Measurements from ENCODE around the gene INHBE. TPM values are rescaled to one million over a fixed set of nuclear protein-coding genes. Genes with fewer than 3 reads are reported as not detected.
"Not testable (repeated sequence)": the region's sequence is repeated elsewhere in the genome, so short reads cannot be mapped to it uniquely, and the experiment has no call there.

Gene INHBE
- polyA plus RNA-seq, 1 donor from 2014 or later, result not detected

- Mint-ChIP-seq H3K36me3 (peaks cover 4% of the 10 kb centered on the region), H3K9me3 (no peaks in the 10 kb centered on the region), H3K27me3 (no peaks in the 10 kb centered on the region)
Measured at GRCh38 chr12:57431654-57432188, 23.4 kb upstream of the INHBE start.

GRCh38 chr12:57433370-57433769, 21.7 kb upstream of the INHBE start:
- no peak overlapping the region for H3K27ac Mint-ChIP-seq
- H3K4me3 Mint-ChIP-seq, result no peak overlapping the region
- H3K4me1 Mint-ChIP-seq, result peaks cover 18 to 22% (median 21%) of the 10 kb centered on the region in 3 donors
- no peaks in the 10 kb centered on the region for H3K36me3 Mint-ChIP-seq
- H3K9me3 Mint-ChIP-seq, result no peaks in the 10 kb centered on the region
- no peaks in the 10 kb centered on the region for H3K27me3 Mint-ChIP-seq

More at GRCh38 chr12:57431654-57432188, 23.4 kb upstream of the INHBE start:
- H3K27ac Mint-ChIP-seq, result peak overlapping the region; percentile 99
- peak overlapping the region; percentile 89 to 96 (median 96) for H3K4me3 Mint-ChIP-seq
- H3K4me1 Mint-ChIP-seq, result peaks cover 21 to 26% (median 21%) of the 10 kb centered on the region in 3 donors

GRCh38 chr12:57434517-57435223, 20.4 kb upstream of the INHBE start, which contains the start of gene INHBC:
INHBC (plus strand) TSS chr12:57434784; CDS start chr12:57434887, 103 bp downstream.
- peak within 1 kb of the TSS in 2 of 4 donors; percentile 54 to 81 for H3K4me3 Mint-ChIP-seq
- H3K36me3 Mint-ChIP-seq, result no peaks in the 10 kb centered on the region
- H3K27ac Mint-ChIP-seq, result peak within 1 kb of the TSS in 2 of 3 donors; percentile 67 to 92

GRCh38 chr12:57435293-57435692, 19.8 kb upstream of the INHBE start:
- H3K27ac Mint-ChIP-seq, result peak overlapping the region in 2 of 3 donors; percentile 67 to 92
- peak overlapping the region in 1 of 4 donors; percentile 81 for H3K4me3 Mint-ChIP-seq
- H3K9me3 Mint-ChIP-seq, result no peaks in the 10 kb centered on the region
- H3K4me1 Mint-ChIP-seq, result peaks cover 7 to 10% (median 8%) of the 10 kb centered on the region in 3 donors
- no peaks in the 10 kb centered on the region for H3K36me3 Mint-ChIP-seq
- H3K27me3 Mint-ChIP-seq, result no peaks in the 10 kb centered on the region

More at GRCh38 chr12:57434517-57435223, 20.4 kb upstream of the INHBE start, which contains the start of gene INHBC:
- Mint-ChIP-seq H3K4me1 (peaks cover 12 to 15% (median 12%) of the 10 kb centered on the region in 3 donors), H3K9me3 (no peaks in the 10 kb centered on the region), H3K27me3 (no peaks in the 10 kb centered on the region)

GRCh38 chr12:57438400-57438799, 16.7 kb upstream of the INHBE start:
- no peak overlapping the region for H3K27ac Mint-ChIP-seq
- H3K27me3 Mint-ChIP-seq, result peaks cover 4% of the 10 kb centered on the region
- H3K36me3 Mint-ChIP-seq, result no peaks in the 10 kb centered on the region
- H3K4me3 Mint-ChIP-seq, result no peak overlapping the region
- no peaks in the 10 kb centered on the region for H3K4me1 Mint-ChIP-seq
- H3K9me3 Mint-ChIP-seq, result peaks cover 4 to 5% (median 5%) of the 10 kb centered on the region in 3 donors

GRCh38 chr12:57439762-57440266, 15.3 kb upstream of the INHBE start:
- H3K4me3 Mint-ChIP-seq, result no peak overlapping the region
- H3K27me3 Mint-ChIP-seq, result peaks cover 4% of the 10 kb centered on the region
- H3K4me1 Mint-ChIP-seq, result peaks cover 0 to under 1% (median 0%) of the 10 kb centered on the region in 3 donors
- no peak overlapping the region for H3K27ac Mint-ChIP-seq
- peaks cover 4 to 5% (median 5%) of the 10 kb centered on the region in 3 donors for H3K9me3 Mint-ChIP-seq
- H3K36me3 Mint-ChIP-seq, result no peaks in the 10 kb centered on the region

GRCh38 chr12:57441393-57441792, 13.7 kb upstream of the INHBE start:
- H3K4me3 Mint-ChIP-seq, H3K27ac Mint-ChIP-seq, H3K36me3 Mint-ChIP-seq, H3K4me1 Mint-ChIP-seq, H3K9me3 Mint-ChIP-seq, H3K27me3 Mint-ChIP-seq: not testable (repeated sequence)

GRCh38 chr12:57441846-57442427, 13.2 kb upstream of the INHBE start:
- Mint-ChIP-seq H3K27ac (no peak overlapping the region), H3K9me3 (peaks cover 4 to 5% (median 5%) of the 10 kb centered on the region in 3 donors), H3K27me3 (peaks cover 4% of the 10 kb centered on the region), H3K4me3 (no peak overlapping the region), H3K36me3 (peaks cover 3% of the 10 kb centered on the region), H3K4me1 (peaks cover 0 to 5% (median 3%) of the 10 kb centered on the region in 3 donors)

- H3K36me3 Mint-ChIP-seq, H3K4me1 Mint-ChIP-seq, H3K27ac Mint-ChIP-seq, H3K9me3 Mint-ChIP-seq, H3K27me3 Mint-ChIP-seq, H3K4me3 Mint-ChIP-seq: not testable (repeated sequence)
Measured at GRCh38 chr12:57444337-57444736, 10.8 kb upstream of the INHBE start.

GRCh38 chr12:57444744-57445143, 10.4 kb upstream of the INHBE start:
- H3K4me3 Mint-ChIP-seq, result no peak overlapping the region
- H3K27ac Mint-ChIP-seq, result no peak overlapping the region
- peaks cover 0 to 5% (median 3%) of the 10 kb centered on the region in 3 donors for H3K4me1 Mint-ChIP-seq
- peaks cover 3% of the 10 kb centered on the region for H3K36me3 Mint-ChIP-seq
- H3K27me3 Mint-ChIP-seq, result peaks cover 4% of the 10 kb centered on the region
- H3K9me3 Mint-ChIP-seq, result peaks cover 4 to 5% (median 5%) of the 10 kb centered on the region in 3 donors

- peaks cover 3% of the 10 kb centered on the region for H3K27me3 Mint-ChIP-seq
- peaks cover 4% of the 10 kb centered on the region for H3K36me3 Mint-ChIP-seq
- peak overlapping the region in 1 of 4 donors; percentile 21 for H3K4me3 Mint-ChIP-seq
- H3K27ac Mint-ChIP-seq, result no peak overlapping the region
- H3K4me1 Mint-ChIP-seq, result peaks cover 0 to 5% (median 3%) of the 10 kb centered on the region in 3 donors
- H3K9me3 Mint-ChIP-seq, result peaks cover 3 to 5% (median 4%) of the 10 kb centered on the region in 3 donors
Measured at GRCh38 chr12:57446292-57446960, 8.7 kb upstream of the INHBE start.

GRCh38 chr12:57448669-57449068, 6.4 kb upstream of the INHBE start:
- no peak overlapping the region for H3K27ac Mint-ChIP-seq
- H3K27me3 Mint-ChIP-seq, result peaks cover 6% of the 10 kb centered on the region
- peaks cover 0 to 5% (median 3%) of the 10 kb centered on the region in 3 donors for H3K4me1 Mint-ChIP-seq
- H3K9me3 Mint-ChIP-seq, result no peaks in the 10 kb centered on the region
- H3K4me3 Mint-ChIP-seq, result no peak overlapping the region
- peaks cover 4% of the 10 kb centered on the region for H3K36me3 Mint-ChIP-seq

GRCh38 chr12:57449375-57449774, 5.7 kb upstream of the INHBE start:
- Mint-ChIP-seq H3K36me3 (peaks cover 4% of the 10 kb centered on the region), H3K27ac (no peak overlapping the region), H3K4me3 (no peak overlapping the region)

GRCh38 chr12:57450057-57450456, 5.0 kb upstream of the INHBE start:
- Mint-ChIP-seq H3K27me3 (peaks cover 6% of the 10 kb centered on the region), H3K27ac (no peak overlapping the region), H3K4me1 (peaks cover 2 to 3% (median 3%) of the 10 kb centered on the region in 3 donors), H3K36me3 (peaks cover 4% of the 10 kb centered on the region), H3K9me3 (no peaks in the 10 kb centered on the region), H3K4me3 (no peak overlapping the region)

More at GRCh38 chr12:57449375-57449774, 5.7 kb upstream of the INHBE start:
- peaks cover 0 to 5% (median 3%) of the 10 kb centered on the region in 3 donors for H3K4me1 Mint-ChIP-seq
- H3K27me3 Mint-ChIP-seq, result peaks cover 6% of the 10 kb centered on the region
- H3K9me3 Mint-ChIP-seq, result no peaks in the 10 kb centered on the region
